Activated CD4-positive, CD25-positive, alpha-beta regulatory T cell treated with anti-CD3 and anti-CD28 coated beads, Interleukin-2, amount 50 U/mL, for 24 hours (primary cell): Measurements from ENCODE around the gene CCDC92.
"Not testable (repeated sequence)": the region's sequence is repeated elsewhere in the genome, so short reads cannot be mapped to it uniquely, and the experiment has no call there.

Source experiments
- ATAC-seq, 2 donors: fragments of 150-1000 bp; cut with Tn5 transposase; one replicate each; pipeline ENCODE4 v1.10.0; 2021; ENCODE audit warnings: mild to moderate bottlenecking in 1 of 2, moderate library complexity in 1 of 2

CCDC92 gene

DNA sequence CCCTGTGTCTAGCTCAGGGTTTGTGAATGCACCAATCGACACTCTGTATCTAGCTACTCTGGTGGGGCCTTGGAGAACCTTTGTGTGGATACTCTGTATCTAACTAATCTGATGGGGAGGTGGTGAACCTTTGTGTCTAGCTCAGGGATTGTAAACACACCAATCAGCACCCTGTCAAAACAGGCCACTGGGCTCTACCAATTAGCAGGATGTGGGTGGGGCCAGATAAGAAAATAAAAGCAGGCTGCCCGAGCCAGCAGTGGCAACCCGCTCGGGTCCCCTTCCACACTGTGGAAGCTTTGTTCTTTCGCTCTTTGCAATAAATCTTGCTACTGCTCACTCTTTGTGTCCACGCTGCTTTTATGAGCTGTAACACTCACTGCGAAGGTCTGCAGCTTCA is 25.1 kb downstream of the CCDC92 start:
- ATAC-seq = not testable (repeated sequence)

- not testable (repeated sequence) for ATAC-seq
Measured at GRCh38 chr12:123946516-123947505, 25.8 kb downstream of the CCDC92 start.

- ATAC-seq = no peak
Measured at GRCh38 chr12:123946152-123946515, 26.5 kb downstream of the CCDC92 start.

GRCh38 chr12:123945287-123946151 is 27.1 kb downstream of the CCDC92 start:
- ATAC-seq = no peak

DNA sequence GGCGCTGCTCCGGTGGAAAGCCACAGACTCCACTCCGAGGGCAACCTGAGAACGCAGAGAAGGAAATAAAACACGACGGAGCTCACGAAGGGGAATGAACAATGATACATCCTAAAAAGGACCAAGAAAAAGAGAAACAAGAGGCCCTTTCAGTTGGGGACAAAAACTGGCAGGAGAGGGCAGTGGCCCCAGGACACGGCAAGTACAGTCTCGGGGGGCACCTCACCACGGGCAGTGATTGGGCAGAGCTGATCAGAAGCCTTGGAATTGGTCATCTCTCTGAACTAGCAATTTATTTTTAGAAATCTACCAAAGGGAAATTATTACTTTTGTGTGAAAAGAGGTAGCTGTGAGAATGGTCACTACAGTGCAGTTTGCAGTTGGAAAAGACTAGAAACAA is 27.9 kb downstream of the CCDC92 start:
- ATAC-seq = no peak

DNA sequence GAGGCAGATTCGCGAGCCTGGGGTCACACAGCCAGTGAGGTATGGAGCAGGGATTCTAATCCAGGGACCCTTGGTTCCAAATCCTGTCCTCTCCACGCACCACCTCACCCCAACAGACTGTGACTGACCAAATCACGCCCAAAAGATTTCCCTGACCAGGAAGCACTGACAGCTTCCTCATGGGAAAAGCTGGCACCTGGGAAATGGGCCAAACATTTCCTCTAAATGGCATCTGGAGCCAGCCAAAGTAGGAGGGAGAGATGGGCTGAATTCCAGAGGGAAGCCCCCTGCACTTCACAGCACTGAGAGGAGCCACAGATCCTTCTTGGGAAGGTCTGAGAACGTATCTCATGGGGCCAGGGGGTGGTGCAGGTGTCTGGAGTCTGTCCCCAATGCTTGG is 28.8 kb downstream of the CCDC92 start:
- ATAC-seq = no peak

- ATAC-seq = no peak
Measured at GRCh38 chr12:123942911-123943648, 29.6 kb downstream of the CCDC92 start.

DNA sequence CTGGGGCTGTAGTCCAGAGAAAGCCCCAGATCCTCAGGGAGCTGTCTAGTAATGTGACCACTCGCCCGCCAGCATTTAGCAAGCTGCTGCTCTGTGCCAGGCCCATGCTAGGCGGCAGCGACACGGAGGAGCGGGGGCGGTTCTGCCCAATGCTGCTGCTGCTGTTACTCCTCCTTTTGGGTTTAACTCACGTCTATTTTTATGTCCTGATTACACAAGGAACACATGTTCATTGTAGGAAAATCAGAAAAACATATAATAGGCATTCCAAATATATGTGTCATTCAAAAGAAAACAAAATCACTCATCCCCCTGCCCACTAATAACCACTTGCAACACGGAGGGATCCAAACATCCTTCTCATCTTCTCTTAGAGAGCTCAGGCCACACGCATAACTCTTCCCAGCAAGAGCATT is 30.4 kb downstream of the CCDC92 start:
- ATAC-seq = no peak

GRCh38 chr12:123941624-123942237 is 30.9 kb downstream of the CCDC92 start:
- ATAC-seq = no peak

DNA sequence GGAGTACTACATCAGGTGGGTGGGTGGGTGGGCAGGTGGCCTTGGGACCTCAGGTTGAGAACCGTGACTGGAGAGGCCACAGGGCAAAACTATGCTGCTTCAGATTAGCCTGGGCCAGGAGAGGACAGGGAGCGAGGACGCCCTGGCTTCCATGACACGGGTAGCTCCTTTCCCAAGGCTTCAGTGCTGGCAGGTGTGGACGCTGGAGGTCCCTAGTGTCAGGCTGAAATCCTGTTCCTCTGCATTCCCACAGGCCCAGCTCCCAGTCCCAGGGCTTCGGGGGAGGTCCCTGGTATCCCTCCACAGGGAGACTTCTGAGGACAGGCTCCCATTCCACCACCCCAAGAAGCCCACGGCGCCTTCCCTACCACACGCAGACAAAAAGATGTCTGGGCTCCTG is 31.6 kb downstream of the CCDC92 start:
- ATAC-seq = no peak

DNA sequence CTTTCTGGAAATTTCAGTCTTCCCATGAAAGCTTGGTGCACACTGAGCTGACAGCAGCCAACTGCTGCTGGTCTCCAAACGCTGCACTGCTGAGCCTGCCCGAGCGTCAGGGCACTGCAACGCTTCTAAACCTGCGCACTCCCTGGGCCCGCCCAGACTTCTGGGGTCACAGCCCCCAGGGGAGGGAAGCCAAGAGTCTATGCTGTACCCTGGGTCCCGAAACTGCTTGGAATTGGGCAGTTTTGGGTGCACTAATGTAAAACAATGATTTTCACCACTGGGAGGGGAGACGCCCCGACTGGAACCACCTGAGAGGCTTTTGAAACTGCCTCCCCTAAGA is 32.0 kb downstream of the CCDC92 start:
- ATAC-seq = no peak

GRCh38 chr12:123939716-123940626 is 32.7 kb downstream of the CCDC92 start:
- ATAC-seq = no peak

- no peak for ATAC-seq
Measured at GRCh38 chr12:123938679-123939480, 33.8 kb downstream of the CCDC92 start.

- peak; percentile 86 to 90 for ATAC-seq
Measured at GRCh38 chr12:123937707-123938591, 34.7 kb downstream of the CCDC92 start.

DNA sequence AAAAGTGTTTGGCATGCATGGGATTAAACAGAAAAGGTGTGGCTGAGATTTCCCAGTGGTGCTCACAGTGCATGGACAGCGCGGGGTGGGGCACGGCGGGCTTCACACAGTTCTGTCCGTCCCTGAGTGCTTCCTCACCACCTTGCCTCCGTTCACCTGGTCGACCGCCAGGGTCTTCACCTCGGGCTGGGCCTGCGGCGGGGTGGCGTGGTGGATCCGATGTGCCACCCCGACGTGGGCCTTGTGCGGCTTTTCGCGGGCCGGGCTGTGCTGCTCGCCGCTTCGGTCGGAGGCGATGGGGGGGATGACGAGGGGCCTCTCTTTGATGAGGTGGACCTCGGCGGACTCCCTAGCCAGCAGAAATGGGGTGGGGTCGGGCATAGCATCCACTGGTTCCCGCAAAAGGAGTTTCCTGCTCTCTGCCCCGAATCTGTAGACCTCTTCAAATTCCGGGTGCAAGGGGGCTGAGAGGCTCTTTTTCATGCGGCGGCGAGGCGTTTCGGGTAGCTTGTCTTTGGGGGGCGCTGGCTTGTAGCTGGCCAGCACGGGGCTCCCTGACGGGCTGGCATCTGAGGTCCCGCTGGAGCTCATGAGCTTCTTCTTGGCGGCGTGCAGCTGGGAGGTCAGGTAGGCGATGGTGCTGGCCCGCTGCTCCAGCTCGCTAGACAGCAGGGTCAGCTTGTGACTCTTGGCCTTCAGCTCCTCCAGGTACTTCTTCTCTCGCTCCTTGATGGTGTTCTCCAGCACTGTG is 35.5 kb downstream of the CCDC92 start:
- no peak for ATAC-seq

DNA sequence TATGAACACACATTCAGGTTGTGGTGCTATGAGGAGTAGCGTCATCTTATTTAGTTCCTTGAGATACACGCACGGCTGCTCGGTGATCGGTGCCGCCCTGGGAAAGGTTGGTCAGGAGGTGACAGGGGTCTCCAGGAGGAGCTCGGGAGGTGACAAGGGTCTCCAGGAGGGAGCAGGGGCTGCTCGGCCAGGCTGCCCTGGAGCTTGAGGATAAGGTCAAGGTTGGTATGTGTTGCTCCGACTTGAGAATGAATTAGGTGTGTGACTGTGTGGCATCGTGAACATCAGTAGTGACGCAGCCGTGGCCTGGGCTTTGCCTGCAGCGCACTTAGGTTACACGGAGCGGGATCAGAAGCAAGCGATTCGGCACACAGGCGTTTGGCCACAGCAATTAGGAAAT is 36.2 kb downstream of the CCDC92 start:
- no peak for ATAC-seq

DNA sequence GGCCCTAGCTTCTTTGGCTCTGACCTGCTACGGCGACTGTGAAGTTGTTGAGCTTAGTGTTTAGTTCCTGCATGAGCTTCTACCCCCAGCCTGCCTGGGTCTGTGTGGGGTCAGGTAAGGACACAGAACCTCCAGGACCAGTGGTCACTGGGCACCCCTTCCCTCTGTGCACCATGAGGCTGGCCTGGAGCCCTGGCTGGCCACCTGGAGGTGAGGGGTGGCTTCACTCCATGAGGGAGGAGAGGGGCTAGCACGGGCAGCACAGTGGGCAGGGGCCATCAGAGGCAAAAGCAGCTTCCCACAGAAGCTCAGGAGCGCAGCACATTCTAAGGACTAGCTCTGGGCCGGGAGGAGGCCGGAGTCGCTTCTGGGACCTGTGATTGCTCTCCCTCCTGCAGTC is 36.7 kb downstream of the CCDC92 start:
- no peak for ATAC-seq

DNA sequence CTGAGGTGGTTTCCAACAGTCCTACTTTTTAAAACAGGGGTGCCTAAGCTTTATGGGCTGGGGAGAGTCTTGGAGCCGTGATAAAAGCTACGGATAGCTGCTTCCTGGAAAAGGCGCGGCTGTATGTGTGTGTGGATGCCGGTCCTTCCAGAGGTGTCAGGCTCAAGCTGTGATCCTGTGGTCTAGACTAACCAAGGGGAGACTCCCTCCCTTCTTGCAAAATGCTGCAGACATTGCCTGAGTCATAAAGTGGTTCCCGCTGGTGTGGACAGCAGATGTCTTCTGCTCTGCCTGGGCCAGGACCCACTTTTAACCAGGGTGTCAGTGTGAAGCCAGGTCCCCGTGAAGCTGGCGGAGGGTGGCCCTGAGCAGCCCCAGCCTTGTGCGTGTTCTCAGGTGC is 37.8 kb downstream of the CCDC92 start:
- ATAC-seq = no peak
